ENCODE measurements around the gene GRAMD2A. TPM values are rescaled to one million over a fixed set of nuclear protein-coding genes. Genes with fewer than 3 reads are reported as not detected.

Gene GRAMD2A
- total and polyA plus RNA-seq, 3 donors from 2014 or later, result 0.31 to 3.1 (median 1.4) TPM

DNA sequence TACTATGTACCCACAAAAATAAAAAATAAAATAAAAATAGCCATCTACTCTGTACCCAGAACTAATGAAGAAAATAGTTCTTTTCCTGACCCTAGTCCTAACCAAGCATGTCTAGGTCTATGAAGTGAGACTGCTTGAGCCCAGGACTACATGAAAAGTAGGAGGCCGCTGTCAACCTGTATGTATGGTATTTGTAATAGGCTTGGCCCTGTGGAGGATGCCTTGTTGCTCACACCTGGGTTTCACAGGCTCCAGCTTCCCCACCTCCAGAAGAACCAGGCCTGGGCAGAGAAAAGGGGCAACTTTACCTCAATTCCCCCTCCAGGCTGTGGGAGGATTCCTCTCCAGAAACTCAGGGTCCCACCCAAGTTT is 40.3 kb upstream of the GRAMD2A start:
- no peak overlapping the region for H3K4me3 ChIP-seq
- no peak for TF ChIP-seq POLR2A (IDR thresholded peaks at IDR 0.05)
- TF ChIP-seq, protein P1, sequence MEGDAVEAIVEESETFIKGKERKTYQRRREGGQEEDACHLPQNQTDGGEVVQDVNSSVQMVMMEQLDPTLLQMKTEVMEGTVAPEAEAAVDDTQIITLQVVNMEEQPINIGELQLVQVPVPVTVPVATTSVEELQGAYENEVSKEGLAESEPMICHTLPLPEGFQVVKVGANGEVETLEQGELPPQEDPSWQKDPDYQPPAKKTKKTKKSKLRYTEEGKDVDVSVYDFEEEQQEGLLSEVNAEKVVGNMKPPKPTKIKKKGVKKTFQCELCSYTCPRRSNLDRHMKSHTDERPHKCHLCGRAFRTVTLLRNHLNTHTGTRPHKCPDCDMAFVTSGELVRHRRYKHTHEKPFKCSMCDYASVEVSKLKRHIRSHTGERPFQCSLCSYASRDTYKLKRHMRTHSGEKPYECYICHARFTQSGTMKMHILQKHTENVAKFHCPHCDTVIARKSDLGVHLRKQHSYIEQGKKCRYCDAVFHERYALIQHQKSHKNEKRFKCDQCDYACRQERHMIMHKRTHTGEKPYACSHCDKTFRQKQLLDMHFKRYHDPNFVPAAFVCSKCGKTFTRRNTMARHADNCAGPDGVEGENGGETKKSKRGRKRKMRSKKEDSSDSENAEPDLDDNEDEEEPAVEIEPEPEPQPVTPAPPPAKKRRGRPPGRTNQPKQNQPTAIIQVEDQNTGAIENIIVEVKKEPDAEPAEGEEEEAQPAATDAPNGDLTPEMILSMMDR (IDR thresholded peaks at IDR 0.05), result no peak
- no peak overlapping the region for H3K27ac ChIP-seq
- DNase-seq, result no peak
- 94 to 100% methylated on average over 1 of the region's 1 CpG for WGBS, 2 donors
- H3K9me3 ChIP-seq, result no peaks in the 10 kb centered on the region
- H3K36me3 ChIP-seq (ENCODE audit: low read depth, missing control alignments), result no peaks in the 10 kb centered on the region
- intact Hi-C loops (cut with DNase I; ENCODE audit: low total_unique reads), result no loop called here
- peaks cover 8% of the 10 kb centered on the region for H3K4me1 ChIP-seq
- H3K27me3 ChIP-seq, result no peaks in the 10 kb centered on the region

DNA sequence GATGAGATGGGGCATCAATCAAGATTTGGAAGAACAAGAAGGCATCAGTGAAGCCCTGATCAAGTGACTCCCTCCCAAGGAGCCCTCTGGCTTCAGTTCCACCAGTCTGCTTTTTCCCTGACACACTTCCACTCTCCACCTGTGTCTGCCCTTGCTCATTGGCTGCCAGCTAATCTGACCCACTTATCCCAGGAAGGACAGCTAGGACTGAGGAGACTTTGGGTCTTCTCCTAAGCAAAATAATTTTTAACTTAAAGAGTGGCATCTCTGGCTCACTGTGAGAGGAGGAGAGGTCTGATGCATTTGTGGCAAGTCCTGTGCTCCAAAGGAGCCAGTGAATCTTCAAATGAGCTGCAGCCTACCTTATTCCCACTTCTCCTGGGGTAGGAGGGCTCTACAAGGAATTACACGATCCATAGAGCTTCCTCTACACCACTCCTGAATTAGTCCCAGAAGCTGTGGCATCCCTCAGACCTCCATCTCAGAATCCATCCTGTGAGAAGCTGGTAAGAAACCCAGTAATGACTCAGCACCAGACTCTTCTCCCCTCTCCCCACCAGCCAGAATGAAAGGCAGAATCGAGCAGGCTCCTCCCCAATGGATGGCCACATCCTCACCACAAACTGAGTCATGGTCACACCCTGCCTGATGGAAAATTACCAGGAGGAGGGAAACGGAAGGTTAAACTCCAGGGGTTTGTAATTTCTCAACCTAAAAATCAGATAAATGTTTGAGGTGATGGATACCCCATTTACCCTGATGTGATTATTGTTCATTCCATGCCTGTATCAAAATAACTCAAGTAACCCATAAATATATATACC is 39.7 kb upstream of the GRAMD2A start:
- Histone ChIP-seq H3K4me3 (no peak overlapping the region), H3K9me3 (no peaks in the 10 kb centered on the region), H3K27ac (peak overlapping the region in 1 of 2 donors; percentile 16), H3K4me1 (peaks cover 14% of the 10 kb centered on the region), H3K27me3 (no peaks in the 10 kb centered on the region), H3K36me3 (ENCODE audit: low read depth, missing control alignments) (no peaks in the 10 kb centered on the region)
- TF ChIP-seq, protein P1 (IDR thresholded peaks at IDR 0.05), result no peak
- no peak for TF ChIP-seq POLR2A (IDR thresholded peaks at IDR 0.05)
- intact Hi-C loops (cut with DNase I; ENCODE audit: low total_unique reads), result no loop called here
- 54 to 64% methylated on average over 2 to 3 of the region's 3 CpGs for WGBS, 2 donors
- no peak for DNase-seq

DNA sequence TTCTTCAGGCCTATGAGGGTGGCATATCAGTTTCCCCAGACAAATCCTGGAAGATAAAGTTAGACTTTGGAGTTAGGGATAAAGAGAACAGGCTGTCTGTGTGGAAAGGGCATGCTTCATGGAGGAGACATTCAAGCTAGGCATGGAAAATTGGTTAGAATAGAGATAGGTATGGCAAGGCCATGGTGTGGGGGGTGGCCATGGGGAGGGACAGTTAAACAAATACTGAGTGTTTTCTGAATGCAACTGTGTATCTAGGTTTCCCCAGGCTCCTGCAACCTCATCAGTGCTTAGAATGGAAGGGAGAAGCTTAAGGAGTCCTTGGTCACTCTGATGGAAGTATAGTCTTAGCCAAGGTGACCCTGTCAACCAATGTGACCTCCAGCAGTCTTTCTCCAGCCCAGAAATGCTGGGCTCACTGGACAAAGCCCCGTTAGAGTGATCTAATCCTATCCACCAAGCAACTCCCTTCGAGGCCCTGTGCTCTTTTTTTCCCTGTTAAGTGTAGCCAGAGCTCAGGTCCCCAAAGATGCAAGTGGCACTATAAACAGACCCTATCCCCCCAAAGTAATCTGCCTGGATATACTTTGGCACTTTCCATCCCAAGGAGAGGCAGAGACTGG is 38.9 kb upstream of the GRAMD2A start:
- intact Hi-C loops (cut with DNase I; ENCODE audit: low total_unique reads), result no loop called here
- no peaks in the 10 kb centered on the region for H3K36me3 ChIP-seq (ENCODE audit: low read depth, missing control alignments)
- no peaks in the 10 kb centered on the region for H3K27me3 ChIP-seq
- peak; percentile 65 for DNase-seq
- no peak for TF ChIP-seq POLR2A (IDR thresholded peaks at IDR 0.05)
- TF ChIP-seq, protein P1 (IDR thresholded peaks at IDR 0.05), result no peak
- H3K27ac ChIP-seq, result peak overlapping the region in 1 of 2 donors; percentile 16
- no peaks in the 10 kb centered on the region for H3K9me3 ChIP-seq
- no peak overlapping the region for H3K4me3 ChIP-seq
- 62 to 93% methylated on average over 2 of the region's 2 CpGs for WGBS, 2 donors
- peaks cover 17% of the 10 kb centered on the region for H3K4me1 ChIP-seq

DNA sequence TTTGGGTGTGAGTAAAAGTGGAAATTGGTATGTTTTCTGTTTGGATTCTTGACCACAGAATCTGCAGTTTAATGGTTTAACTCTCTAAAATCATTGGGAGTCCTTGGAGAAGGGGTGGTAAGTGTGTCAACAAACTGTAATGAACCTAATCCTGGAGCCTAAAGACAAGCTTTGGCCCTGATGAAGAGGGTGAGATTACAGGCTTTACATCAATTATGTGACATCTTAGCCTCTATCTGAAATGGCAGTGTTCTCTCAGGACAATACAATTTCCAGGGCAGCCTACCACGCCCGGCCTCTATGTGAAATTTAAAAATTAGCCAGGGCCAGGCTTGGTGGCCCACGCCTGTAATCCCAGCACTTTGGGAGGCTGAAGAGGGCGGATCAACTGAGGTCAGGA is 37.7 kb upstream of the GRAMD2A start:
- 88 to 98% methylated on average over 4 of the region's 4 CpGs for WGBS, 2 donors
- no peak for DNase-seq
- H3K36me3 ChIP-seq (ENCODE audit: low read depth, missing control alignments), result no peaks in the 10 kb centered on the region
- H3K4me3 ChIP-seq, result no peak overlapping the region
- H3K27me3 ChIP-seq, result no peaks in the 10 kb centered on the region
- TF ChIP-seq, protein P1 (IDR thresholded peaks at IDR 0.05), result no peak
- no peak for TF ChIP-seq POLR2A (IDR thresholded peaks at IDR 0.05)
- peaks cover 17% of the 10 kb centered on the region for H3K4me1 ChIP-seq
- H3K27ac ChIP-seq, result no peak overlapping the region
- H3K9me3 ChIP-seq, result no peaks in the 10 kb centered on the region
- intact Hi-C loops (cut with DNase I; ENCODE audit: low total_unique reads), result no loop called here
